Measurements from ENCODE around the gene SENP5.
A peak's percentile ranks its signal among the peaks of the same experiment; 100 is the strongest.
"Not testable (repeated sequence)": the region's sequence is repeated elsewhere in the genome, so short reads cannot be mapped to it uniquely, and the experiment has no call there.

SENP5 gene, protein sequence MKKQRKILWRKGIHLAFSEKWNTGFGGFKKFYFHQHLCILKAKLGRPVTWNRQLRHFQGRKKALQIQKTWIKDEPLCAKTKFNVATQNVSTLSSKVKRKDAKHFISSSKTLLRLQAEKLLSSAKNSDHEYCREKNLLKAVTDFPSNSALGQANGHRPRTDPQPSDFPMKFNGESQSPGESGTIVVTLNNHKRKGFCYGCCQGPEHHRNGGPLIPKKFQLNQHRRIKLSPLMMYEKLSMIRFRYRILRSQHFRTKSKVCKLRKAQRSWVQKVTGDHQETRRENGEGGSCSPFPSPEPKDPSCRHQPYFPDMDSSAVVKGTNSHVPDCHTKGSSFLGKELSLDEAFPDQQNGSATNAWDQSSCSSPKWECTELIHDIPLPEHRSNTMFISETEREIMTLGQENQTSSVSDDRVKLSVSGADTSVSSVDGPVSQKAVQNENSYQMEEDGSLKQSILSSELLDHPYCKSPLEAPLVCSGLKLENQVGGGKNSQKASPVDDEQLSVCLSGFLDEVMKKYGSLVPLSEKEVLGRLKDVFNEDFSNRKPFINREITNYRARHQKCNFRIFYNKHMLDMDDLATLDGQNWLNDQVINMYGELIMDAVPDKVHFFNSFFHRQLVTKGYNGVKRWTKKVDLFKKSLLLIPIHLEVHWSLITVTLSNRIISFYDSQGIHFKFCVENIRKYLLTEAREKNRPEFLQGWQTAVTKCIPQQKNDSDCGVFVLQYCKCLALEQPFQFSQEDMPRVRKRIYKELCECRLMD

DNA sequence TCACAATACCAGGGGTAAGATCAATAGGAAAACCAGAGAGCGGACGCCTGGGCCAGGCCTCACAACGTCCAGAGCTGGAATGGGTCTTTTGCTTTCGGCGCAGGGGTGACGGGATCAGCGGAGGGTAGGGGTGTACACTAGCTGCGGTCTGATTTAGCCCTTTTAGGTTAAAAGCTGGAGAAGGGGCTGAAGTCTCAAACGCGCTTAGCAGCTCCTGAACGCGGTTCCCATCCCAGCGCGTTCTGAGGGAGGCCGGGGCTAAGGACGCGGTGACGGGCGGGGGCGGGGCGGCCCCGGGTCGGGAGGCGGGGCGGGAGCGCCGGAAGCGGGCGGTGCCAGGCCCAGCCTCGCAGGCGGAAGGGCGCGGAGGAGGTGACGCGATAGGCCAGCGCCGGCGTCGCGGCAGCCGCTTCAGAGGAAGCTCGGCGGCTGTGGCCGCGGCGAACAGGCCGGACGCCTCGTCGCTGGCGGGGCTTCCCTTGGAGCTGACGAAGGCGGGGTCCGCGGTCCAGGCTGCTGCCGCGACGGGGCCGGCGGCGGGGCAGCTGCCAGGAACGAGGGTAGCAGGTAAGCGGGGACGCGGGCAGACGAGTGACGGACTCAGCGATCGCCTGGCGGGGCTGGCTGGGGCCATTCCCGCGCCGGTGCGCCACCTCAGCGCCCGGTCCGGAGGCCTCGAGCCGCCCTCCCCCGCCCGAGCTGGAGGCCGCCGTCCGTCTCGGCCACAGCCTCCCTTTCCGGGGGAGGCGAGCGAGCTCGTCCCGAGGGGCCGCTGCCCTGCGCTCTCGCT lies at the start of gene SENP5:
Gene SENP5 (plus strand): TSS at position 414 of the 790 bp plus-strand sequence. CDS start 17,262 bp downstream, outside the sequence.
- DNase-seq = peak; percentile 94

DNA sequence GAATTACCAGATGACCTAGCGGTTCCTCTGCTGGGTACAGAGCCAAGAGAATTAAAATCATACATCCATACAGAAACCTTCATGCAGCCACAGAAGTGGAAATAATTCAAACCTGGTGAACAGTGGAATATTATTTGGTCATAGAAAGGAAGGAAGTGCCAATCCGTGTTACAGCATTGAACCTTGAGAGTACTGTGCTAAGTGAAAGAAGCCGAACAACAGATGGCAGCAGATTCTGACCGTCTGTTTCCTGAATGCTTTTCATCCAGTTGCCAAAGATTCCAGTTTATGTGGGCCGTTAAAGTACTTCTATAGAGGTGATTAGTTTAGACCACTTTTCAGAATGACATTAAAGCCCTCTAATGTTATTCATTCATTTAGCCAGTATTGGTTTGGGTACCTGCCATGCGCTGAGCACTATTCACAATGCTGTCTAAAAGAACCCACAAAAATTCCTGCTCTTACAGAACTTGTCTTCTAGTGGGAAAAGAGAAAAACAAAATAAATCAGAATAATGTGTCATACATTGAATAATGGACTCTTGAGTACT lies 45.8 kb upstream of the SENP5 start:
- no peak for DNase-seq

DNA sequence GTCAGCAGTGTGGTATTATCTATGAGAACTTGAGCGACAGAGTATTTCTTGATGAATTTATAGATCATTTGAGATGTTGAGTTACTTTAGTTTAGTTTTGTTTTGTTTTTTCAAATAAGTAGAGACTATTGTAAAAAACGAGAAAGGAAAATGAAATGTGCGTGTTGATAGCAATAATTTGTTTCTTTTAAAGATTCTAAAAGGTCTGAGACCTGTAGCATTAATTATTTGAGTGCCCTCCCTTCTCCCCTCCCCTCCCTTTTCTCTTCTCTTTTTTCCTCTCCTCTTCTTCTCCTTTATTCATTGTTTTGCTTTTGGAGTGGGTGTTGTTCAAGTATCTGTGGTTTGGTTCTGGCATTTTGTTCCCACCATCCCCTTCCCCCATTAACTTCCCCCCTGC lies 38.1 kb upstream of the SENP5 start:
- not testable (repeated sequence) for DNase-seq

DNA sequence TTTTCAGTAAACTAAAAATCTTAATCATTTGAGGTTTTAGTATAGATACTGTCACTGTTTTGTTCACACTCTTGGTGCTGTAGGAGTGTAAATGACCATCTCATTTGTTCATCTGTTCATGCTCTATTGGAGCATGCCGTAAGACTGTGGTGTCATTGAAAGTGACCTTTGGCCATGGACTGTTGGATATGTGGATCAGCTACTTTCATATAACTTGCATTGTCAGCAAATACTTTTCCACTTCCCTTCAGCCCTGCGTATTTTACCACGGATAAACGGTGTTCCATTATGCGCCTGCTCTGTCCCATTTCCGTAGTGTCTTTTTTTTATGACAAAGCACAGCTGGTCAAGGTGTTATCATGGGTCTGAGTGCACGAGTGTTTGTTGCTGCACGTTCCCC lies 32.6 kb upstream of the SENP5 start:
- DNase-seq = no peak

DNA sequence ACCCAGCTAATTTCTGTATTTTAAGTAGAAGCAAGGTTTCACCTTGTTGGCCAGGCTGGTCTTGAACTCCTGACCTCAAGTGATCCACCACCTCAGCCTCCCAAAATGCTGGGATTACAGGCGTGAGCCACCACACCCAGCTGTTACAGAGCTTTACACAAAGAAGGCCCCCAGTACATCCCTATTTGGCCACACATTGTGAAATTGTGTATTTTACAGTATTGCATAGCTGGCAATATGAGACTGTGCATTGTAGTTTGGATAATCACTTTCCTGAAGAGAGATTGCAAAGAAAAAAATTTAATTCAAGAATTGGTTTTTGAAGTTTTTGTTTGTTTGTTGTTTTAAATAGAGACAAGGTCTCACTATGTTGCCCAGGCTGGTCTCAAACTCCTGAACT lies 31.1 kb upstream of the SENP5 start:
- peak; percentile 85 for DNase-seq

DNA sequence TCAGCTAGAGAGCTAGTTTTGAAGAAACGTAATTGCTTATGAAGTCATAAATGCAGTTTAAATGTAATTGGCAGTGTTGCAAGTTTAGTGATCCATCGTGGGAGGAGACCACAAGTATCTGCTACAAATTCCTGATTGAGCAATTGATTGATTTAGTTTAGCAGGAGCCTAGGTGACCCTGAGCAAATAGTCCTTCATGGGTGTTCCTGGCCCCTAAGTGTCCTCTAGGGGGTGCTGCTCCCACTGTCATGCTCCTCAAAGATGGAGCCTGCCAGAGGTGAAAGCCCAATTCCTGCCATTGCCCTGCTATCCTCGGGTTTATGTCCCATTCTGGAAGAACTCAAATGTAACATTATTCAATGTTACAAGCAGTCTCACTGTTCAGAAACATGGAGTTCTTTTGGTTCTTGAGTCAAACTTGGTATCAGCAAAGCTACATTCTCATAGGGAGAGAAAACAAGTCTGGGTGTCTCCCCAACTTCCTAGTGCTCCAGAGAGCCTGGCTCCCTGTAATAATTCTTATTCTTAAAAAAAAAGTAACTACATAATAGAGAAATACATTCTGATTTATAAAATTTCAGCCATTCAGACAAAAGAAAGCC lies 29.8 kb upstream of the SENP5 start:
- DNase-seq = peak; percentile 68

DNA sequence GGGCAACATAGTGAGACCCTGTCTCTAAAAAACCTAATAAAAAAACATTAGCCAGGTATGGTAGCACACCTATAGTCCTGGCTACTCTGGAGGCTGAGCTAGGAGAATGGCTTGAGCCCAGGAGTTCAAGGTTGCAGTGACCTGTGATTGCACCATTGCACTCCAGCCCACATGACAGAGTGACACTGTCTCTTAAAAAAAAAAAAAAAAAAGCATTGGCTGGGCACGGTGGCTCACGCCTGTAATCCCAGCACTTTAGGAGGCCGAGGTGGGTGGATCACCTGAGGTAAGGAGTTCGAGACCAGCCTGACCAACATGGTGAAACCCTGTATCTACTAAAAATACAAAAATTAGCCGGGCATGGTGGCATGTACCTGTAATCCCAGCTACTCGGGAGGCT lies 28.4 kb upstream of the SENP5 start:
- DNase-seq = not testable (repeated sequence)

DNA sequence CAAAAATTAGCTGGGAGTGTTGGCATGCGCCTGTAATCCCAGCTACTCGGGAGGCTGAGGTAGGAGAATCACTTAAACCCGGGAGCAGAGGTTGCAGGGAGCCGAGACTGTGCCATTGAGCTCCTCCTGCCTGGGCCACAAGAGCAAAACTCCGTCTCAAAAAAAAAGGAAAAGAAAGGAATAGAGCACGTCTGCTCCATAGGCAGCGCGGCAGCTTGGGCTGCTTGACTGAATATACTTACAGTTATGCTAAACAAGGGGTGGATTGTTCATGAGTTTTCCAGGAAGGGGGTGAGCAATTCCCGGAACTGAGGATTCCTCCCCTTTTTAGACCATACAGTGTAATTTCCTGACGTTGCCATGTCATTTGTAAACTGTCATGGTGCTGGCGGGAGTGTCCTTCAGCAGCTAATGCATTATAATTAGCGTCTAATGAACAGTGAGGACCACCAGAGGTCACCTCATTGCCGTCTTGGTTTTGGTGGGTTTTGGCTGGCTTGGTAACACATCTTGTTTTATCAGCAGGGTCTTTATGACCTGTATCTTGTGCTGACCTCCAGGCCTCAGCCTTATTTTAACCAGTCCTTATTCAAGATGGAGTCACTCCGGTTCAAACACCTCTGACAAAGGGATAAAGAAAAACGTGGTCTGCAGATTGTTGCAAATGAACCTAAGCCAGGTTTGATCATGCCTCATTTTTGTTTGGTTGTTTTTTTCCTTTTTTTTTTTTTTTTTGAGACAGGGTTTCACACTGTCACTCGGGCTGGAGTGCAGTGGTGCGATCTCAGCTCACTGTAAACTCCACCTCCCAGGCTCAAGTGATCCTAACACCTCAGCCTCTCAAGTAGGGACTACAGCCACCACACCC lies 24.9 kb upstream of the SENP5 start:
- DNase-seq = no peak

DNA sequence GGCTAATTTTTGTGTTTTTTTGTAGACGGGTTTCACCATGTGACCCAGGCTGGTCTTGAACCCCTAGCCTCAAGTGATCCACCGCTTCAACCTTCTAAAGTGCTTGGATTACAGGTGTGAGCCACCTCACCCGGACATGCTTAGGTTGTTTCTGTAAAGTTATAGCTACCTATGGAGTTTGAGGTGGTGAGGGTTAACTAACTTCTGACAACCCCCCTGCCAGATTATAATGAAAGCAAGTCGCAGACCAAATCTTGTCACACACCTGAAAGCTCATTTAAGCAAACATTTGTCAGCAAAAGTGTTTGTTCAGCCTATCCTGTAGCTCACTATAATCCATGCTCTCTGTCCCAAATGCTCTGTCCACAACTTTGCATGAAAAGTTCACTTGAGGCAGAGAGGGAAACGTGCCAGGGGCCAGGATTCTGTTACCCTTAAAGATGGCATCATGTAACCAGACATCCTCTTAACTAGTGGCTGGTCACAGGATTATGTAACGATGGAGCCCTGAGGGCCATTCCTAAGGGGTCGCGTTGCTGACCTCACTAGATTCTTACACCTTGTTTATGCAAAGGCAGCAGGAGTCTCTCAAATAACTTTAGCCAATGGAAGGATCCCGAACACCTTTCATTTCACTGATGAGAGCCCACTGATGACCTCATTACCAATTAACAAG lies 24.1 kb upstream of the SENP5 start:
- no peak for DNase-seq

DNA sequence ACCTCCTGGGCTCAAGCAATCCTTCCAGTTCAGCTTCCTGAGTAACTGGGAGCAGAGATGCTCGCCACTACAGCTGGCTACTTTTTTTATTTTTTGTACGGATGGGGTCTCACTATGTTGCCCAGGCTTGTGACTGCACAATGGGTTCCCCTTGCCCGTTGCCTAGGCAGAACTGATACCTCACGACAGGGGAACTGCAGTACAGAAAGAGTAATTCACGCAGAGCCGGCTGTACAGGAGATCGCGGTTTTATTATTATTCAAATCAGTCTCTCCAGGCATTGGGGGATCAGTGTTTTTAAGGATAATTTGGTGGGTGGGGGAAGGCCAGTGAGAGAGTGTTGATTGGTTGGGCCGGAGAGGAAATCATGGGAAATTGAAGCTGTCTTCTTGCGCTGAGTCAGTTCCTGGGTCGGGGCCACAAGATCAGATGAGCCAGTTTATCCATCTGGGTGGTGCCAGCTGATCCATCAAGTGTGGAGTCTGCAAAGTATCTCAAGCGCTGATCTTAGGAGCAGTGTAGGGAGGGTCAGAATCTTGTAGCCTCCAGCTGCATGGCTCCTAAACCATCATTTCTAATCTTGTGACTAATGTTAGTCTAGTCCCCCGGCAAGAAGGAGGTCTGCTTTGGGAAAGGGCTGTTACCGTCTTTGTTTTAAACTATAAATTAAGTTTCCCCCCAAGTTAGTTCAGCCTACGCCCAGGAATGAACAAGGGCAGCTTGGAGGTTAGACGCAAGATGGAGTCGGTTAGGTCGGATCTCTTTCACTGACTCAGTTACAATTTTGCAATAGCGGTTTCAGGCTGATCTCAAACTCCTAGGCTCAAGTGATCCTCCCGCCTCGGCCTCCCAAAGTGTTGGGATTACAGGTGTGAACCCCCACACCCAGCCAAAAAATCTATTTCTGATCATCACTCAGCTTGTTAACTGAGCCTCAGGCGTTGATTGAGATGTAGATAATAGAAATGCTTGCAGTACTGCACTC lies 23.2 kb upstream of the SENP5 start:
- DNase-seq = not testable (repeated sequence)

DNA sequence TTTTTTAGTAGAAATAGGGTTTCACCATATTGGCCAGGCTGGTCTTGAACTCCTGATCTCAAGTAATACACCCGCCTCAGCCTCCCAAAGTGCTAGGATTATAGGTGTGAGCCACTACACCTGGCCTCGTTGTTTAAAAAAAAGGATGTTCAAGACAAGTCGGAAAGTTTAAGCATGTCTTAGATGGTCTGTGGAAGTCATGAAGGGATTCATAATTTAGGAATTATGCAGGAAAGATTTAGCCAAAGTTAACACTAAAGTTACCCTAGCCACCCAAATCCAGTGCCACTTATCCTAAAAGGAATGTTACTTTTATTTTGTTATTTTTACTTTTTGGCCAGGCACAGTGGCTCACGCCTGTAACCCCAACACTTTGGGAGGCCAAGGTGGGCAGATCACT lies 19.3 kb upstream of the SENP5 start:
- not testable (repeated sequence) for DNase-seq

DNA sequence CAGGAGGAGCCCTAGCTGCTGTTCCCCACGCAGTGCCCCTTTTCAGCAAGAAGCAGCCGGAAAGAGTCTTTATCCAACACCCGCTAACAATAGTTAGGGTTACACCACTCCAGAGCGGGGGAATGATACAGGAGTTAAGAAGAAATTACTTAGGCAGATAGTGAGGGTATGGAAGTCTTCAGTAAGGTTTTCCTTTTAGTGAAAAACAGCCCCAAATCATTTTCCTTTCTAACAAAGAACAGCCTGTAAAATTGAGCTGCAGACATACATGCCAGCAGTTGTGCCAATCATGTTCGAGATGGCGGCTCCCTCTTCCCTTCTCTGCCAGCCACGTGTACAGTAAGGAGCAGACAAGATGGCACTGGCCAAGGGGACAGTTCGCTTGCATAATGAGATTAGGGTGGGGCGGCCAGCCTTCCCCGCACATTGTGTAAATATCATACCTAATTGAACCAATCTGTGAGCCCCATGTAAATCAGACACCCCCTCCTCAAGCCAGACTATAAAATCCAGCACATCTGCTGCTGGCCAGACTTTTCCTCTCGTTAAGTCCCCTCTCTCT lies 18.5 kb upstream of the SENP5 start:
- DNase-seq = no peak

DNA sequence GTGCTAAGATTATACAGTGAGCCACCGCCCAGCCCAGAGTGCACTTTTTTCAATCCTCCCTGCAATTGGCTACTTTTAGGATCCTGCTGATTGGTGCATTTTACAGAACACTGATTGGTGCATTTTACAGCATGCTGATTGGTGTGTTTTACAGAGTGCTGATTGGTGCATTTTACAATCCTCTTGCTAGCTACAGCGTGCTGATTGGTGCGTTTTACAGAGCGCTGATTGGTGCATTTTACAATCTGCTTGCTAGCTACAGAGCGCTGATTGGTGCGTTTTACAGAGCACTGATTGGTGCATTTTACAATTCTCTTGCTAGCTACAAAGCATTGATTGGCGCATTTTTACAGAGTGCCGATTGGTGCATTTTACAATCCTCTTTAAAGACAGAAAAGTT lies 4.7 kb upstream of the SENP5 start:
- not testable (repeated sequence) for DNase-seq

DNA sequence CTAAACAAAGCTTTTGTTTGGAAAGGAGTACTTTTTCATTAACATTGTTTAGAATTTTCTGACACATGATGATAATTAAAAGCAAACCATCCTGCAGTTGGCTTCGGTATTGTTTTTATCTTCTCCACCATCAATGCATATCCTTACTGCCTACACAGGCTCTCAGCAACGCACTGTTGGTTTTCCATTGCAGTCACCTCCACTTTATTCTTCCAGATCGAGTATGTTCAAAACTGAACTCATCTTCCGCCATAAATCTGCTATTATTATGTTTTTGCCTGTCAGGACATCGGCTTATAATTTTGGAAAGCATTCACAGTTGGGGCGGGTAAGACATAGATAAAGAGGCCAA lies 589 bp upstream of the SENP5 start:
- no peak for DNase-seq

DNA sequence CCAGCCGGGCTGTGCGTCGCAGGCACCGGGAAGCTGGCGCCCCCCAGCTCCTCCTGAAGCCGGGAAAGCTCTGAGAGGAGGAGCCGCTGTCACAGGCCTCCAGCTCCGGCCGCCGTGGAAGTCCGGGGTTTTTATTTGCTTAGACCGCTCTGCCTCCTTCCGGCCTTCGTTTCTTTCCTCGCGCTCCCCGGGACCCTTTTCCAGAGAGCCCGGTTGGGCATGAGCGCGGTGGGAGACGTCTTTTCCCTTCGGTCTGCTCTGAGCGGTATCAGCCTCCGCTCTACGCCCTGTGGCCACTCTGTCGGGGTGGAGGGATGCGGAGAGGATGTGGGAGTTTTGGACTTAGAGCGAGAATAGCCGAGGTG lies 559 bp downstream of the SENP5 start:
- peak; percentile 52 for DNase-seq

DNA sequence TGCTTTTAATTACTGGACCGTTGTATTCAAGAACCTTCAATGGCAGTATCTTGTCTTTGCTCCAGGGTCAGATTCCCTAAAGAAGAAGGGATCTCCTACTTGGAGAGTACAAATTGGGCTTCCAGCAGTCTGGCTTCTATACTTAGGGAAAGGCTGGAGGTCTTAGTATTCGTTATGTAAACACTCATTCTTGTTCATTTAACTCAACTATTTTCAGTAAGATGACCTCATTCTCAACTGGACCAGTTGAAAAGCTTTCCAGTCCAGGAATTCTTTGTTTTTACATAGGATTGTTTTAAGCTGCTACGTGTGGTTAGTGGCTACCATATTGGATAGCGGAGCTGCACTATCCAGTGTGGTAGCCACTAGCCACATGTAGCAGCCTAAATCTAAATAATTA lies 4.6 kb downstream of the SENP5 start:
- DNase-seq = no peak

DNA sequence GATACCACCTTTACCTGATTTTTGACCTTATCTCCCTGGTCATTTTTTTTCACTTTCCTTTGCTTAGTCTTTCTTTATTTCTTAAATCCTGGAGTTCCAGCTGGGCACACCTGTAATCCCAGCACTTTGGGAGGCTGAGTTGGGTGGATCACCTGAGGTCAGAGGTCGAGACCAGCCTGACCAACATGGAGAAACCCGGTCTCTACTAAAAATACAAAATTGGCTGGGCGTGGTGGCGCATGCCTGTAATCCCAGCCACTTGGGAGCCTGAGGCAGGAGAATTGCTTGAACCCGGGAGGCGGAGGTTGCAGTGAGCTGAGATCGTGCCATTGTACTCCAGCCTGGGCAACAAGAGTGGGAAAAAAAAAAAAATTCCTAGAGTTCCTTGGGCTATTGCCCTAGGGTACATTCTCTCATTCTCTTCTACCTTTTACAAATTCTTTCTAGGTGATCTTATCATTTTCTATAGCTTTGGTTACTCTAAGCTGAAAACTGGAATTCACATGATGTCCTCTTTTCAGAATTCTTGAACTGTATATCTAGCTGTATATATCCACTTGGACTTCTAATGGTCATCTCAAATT lies 6.9 kb downstream of the SENP5 start:
- DNase-seq = not testable (repeated sequence)

DNA sequence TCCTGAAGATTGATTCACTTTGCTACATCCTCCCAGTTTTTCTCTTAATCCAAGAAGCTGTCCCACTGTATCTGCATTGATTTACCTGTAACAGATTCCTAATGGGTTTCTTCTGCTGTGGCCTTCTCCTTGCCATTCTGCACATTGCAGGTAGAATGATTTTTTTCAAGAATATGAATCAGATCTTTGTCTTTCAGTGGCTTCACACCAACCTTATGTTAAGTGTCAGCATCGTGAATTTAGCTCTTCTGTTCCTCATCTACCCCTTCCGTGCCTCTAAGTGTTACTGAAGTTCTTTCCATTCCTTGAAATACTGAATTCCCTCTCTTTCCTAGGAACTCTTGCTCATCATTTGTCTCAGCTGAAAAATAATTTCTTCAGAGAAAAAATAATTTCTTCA lies 7.5 kb downstream of the SENP5 start:
- no peak for DNase-seq

DNA sequence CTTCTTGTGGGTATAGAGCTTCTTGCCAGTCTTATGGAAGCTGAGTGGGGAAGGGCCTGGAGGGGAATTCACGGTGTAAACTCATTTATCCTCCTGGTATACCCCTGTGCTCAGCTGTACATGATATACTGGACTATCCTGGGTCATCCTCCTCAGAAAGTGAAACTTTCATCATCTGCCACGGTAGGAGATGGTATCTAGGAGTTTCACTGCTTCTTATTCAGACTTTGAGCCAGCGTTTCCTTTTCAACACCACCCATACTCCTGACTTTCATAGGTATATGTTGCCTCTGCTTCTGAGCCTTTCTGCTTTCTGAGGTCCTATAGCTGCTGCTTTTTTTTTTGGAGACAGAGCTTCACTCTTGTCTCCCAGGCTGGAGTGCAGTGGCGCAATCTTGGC lies 15.6 kb downstream of the SENP5 start:
- no peak for DNase-seq

All from inflammatory macrophage treated with lipopolysaccharide for 4 hours (primary cell).